Upper lobe of left lung (tissue), 6 donors: Measurements from ENCODE around the gene TMEM238. TPM values are rescaled to one million over a fixed set of nuclear protein-coding genes. Genes with fewer than 3 reads are reported as not detected.
"Not testable (repeated sequence)": the region's sequence is repeated elsewhere in the genome, so short reads cannot be mapped to it uniquely, and the experiment has no call there.

Experiments used
- ATAC-seq, 2 donors: fragments of 200-7000 bp; cut with Tn5 transposase; one replicate each; pipeline ENCODE4 v1.9.1; 2022; ENCODE audit warnings: mild to moderate bottlenecking in 2 of 2, moderate library complexity in 2 of 2; ENCODE audit not compliant: low FRiP score in 2 of 2
- DNase-seq, 2 donors: peaks; one replicate each; pipeline ENCODE4 v3.0.0-alpha.2; 2019 to 2020
- H3K27ac ChIP-seq, 4 donors: fragments of 200-600 bp; sonication (generic); one replicate each; pipeline ENCODE4 v1.5.1; 2016 to 2019
- H3K27me3 ChIP-seq, 4 donors: fragments of 200-600 bp; sonication (generic); one replicate each; pipeline ENCODE4 v1.5.1; 2017 to 2019
- H3K36me3 ChIP-seq, 4 donors: fragments of 200-600 bp; sonication (generic); one replicate each; pipeline ENCODE4 v1.5.1; 2016 to 2019
- H3K4me1 ChIP-seq, 4 donors: fragments of 200-600 bp; sonication (generic); one replicate each; pipeline ENCODE4 v1.5.1; 2018 to 2019
- H3K4me3 ChIP-seq, 4 donors: fragments of 200-600 bp; sonication (generic); one replicate each; pipeline ENCODE4 v1.5.1; 2017 to 2019; ENCODE audit warnings: mild to moderate bottlenecking in 2 of 4, moderate library complexity in 1 of 4
- H3K9me3 ChIP-seq, 4 donors: fragments of 200-600 bp; sonication (generic); one replicate each; pipeline ENCODE4 v1.5.1; 2018 to 2019
- EP300 ChIP-seq, 4 donors: sonication (generic); formaldehyde crosslinking; IDR thresholded peaks; one replicate each; pipeline ENCODE4 v1.5.1; 2017; ENCODE audit warnings: antibody characterized with exemption in 4 of 4, control low read depth in 2 of 4
- POLR2A ChIP-seq, 4 donors: fragments of 450-650 bp; IDR thresholded peaks; one replicate each; pipeline ENCODE4 v1.5.1; 2016 to 2017; ENCODE audit warnings: antibody characterized with exemption in 4 of 4, mild to moderate bottlenecking in 2 of 4
- POLR2AphosphoS5 ChIP-seq, 2 donors: sonication (generic); formaldehyde crosslinking; IDR thresholded peaks; one replicate each; pipeline ENCODE4 v1.5.1; 2017; ENCODE audit warnings: antibody characterized with exemption in 2 of 2
- WGBS, 2 donors: methylation state at CpG; one replicate each; pipeline ENCODE4 v1.1.5; 2017 to 2018; 5-methylcytosine and 5-hydroxymethylcytosine counted together
- total RNA-seq, 6 donors: library from RNA; depleted of rRNA in 4 of 6; stranded (reverse); fragments of >200 nt in 4 of 6; gene quantifications; one replicate each; pipeline versions ENCODE4 v1.1.0 to v1.2.1, GENCODE V29; 2016 to 2021
- TF ChIP-seq, protein P1 (sequence below), 6 experiments: fragments of 450-650 bp in 4 of 6; fragments of 200-600 bp in 2 of 6; sonication (generic) in 2 of 6; IDR thresholded peaks; one replicate each; pipeline ENCODE4 v1.5.1; 2016 to 2019; ENCODE audit warnings: antibody characterized with exemption in 6 of 6
- donor health status: DM: no; HTN: no; CAD: no; lungs with moderate emphysema.
- donor health status: DM: no; HTN: yes; CAD: no; lungs with severe emphysema.

Gene TMEM238
- total RNA-seq, 6 donors from 2014 or later: 22.0 to 54.6 (median 36.0) TPM

DNA sequence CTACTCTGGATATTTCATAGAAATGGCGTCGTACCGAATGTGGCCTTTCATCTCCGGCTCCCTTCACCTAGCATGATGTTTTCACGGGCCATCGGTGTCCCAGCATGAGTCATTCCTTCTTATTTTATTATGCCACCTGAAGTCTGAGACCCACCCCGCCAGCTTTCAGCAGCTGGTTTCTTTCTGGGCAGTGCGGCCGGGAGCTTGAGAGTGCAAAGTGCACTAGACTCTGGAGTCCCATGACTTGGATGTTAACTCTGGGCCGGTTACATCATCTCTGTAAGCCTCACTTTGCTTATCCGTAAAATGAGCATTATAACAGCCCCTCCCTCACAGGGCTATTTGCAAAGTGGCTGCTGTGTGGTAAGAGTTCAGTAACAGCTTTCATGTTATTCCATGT is 50.2 kb downstream of the TMEM238 start:
- no peak for ATAC-seq
- no peaks in the 10 kb centered on the region for H3K36me3 ChIP-seq
- TF ChIP-seq POLR2AphosphoS5 (IDR thresholded peaks at IDR 0.05) (no peak), EP300 (IDR thresholded peaks at IDR 0.05) (no peak), POLR2A (IDR thresholded peaks at IDR 0.05) (no peak)
- TF ChIP-seq, protein P1, sequence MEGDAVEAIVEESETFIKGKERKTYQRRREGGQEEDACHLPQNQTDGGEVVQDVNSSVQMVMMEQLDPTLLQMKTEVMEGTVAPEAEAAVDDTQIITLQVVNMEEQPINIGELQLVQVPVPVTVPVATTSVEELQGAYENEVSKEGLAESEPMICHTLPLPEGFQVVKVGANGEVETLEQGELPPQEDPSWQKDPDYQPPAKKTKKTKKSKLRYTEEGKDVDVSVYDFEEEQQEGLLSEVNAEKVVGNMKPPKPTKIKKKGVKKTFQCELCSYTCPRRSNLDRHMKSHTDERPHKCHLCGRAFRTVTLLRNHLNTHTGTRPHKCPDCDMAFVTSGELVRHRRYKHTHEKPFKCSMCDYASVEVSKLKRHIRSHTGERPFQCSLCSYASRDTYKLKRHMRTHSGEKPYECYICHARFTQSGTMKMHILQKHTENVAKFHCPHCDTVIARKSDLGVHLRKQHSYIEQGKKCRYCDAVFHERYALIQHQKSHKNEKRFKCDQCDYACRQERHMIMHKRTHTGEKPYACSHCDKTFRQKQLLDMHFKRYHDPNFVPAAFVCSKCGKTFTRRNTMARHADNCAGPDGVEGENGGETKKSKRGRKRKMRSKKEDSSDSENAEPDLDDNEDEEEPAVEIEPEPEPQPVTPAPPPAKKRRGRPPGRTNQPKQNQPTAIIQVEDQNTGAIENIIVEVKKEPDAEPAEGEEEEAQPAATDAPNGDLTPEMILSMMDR (IDR thresholded peaks at IDR 0.05): no peak
- H3K4me1 ChIP-seq: peaks cover 0 to 7% (median 4%) of the 10 kb centered on the region in 4 donors
- H3K4me3 ChIP-seq: no peak overlapping the region
- H3K27me3 ChIP-seq: no peaks in the 10 kb centered on the region
- 74 to 76% methylated on average over 11 of the region's 11 CpGs for WGBS, 2 donors
- H3K9me3 ChIP-seq: no peaks in the 10 kb centered on the region
- H3K27ac ChIP-seq: no peak overlapping the region
- DNase-seq: no peak

- not testable (repeated sequence) for H3K9me3 ChIP-seq, ATAC-seq, DNase-seq, H3K4me1 ChIP-seq, H3K4me3 ChIP-seq, H3K27ac ChIP-seq, H3K36me3 ChIP-seq, H3K27me3 ChIP-seq
- 85 to 94% methylated on average over 6 of the region's 6 CpGs for WGBS, 2 donors
Measured at GRCh38 chr19:55329791-55330190, 54.3 kb downstream of the TMEM238 start.

Other genes with a start within 250 kb of the TMEM238 start
- 10 to 100 TPM in 1 of 6 donors, 1 to 10 TPM in 4, not detected in 1; 1.3 to 31.2 (median 2.4) TPM for gene TNNT1, start 235.1 kb downstream of the TMEM238 start, total RNA-seq
- 10 to 100 TPM in 2 of 6 donors, 1 to 10 TPM in 4; 1.0 to 14.6 (median 5.9) TPM for gene TNNI3, start 226.6 kb downstream of the TMEM238 start, total RNA-seq
- 10 to 100 TPM in 4 of 6 donors, 1 to 10 TPM in 2; 4.2 to 27.4 (median 18.3) TPM for gene DNAAF3, start 217.7 kb downstream of the TMEM238 start, total RNA-seq
- gene SYT5, start 204.0 kb downstream of the TMEM238 start, total RNA-seq: under 1 TPM in 2 of 6 donors, not detected in 4; 0.11 to 0.91 TPM
- gene PTPRH, start 174.8 kb downstream of the TMEM238 start, total RNA-seq: 1 to 10 TPM in 1 of 6 donors, under 1 TPM in 4, not detected in 1; 0.30 to 3.1 (median 0.67) TPM
- gene TMEM86B, start 155.5 kb downstream of the TMEM238 start, total RNA-seq: 10 to 100 TPM in 1 of 6 donors, 1 to 10 TPM in 5; 2.0 to 10.5 (median 4.8) TPM
- gene PPP6R1, start 125.3 kb downstream of the TMEM238 start, total RNA-seq: 100 to 1,000 TPM in 1 of 6 donors, 10 to 100 TPM in 5; 49.0 to 104 (median 76.7) TPM
- gene HSPBP1, start 104.2 kb downstream of the TMEM238 start, total RNA-seq: 10 to 100 TPM; 21.0 to 34.6 (median 30.1) TPM
- 1 to 10 TPM in 5 of 6 donors, not detected in 1; 1.0 to 2.7 (median 1.1) TPM for gene BRSK1, start 100.3 kb downstream of the TMEM238 start, total RNA-seq
- gene TMEM150B, start 59.0 kb downstream of the TMEM238 start, total RNA-seq: 10 to 100 TPM in 5 of 6 donors, 1 to 10 TPM in 1; 8.2 to 67.7 (median 29.7) TPM
- gene KMT5C, start 44.4 kb downstream of the TMEM238 start, total RNA-seq: 100 to 1,000 TPM in 1 of 6 donors, 10 to 100 TPM in 4, 1 to 10 TPM in 1; 9.1 to 111 (median 15.6) TPM
- gene COX6B2, start 29.6 kb downstream of the TMEM238 start, total RNA-seq: under 1 TPM in 1 of 6 donors, not detected in 5; 0.20 TPM
- not detected for gene GARIN5B, start 21.0 kb downstream of the TMEM238 start, total RNA-seq
- gene IL11, start 13.8 kb downstream of the TMEM238 start, total RNA-seq: under 1 TPM in 2 of 6 donors, not detected in 4; 0.20 to 0.34 TPM
- gene TMEM190, start 7.5 kb downstream of the TMEM238 start, total RNA-seq: 10 to 100 TPM in 4 of 6 donors, 1 to 10 TPM in 1, under 1 TPM in 1; 0.92 to 48.6 (median 20.9) TPM
- gene RPL28, start 1.6 kb upstream of the TMEM238 start, total RNA-seq: 1,000 to 10,000 TPM in 2 of 6 donors, 100 to 1,000 TPM in 4; 308 to 1,892 (median 534) TPM
- 10 to 100 TPM in 5 of 6 donors, 1 to 10 TPM in 1; 6.5 to 31.6 (median 19.0) TPM for gene UBE2S, start 23.5 kb upstream of the TMEM238 start, total RNA-seq
- not detected for gene SHISA7, start 59.0 kb upstream of the TMEM238 start, total RNA-seq
- 10 to 100 TPM in 5 of 6 donors, 1 to 10 TPM in 1; 4.2 to 44.8 (median 36.7) TPM for gene ISOC2, start 77.3 kb upstream of the TMEM238 start, total RNA-seq
- gene C19orf85, start 80.5 kb upstream of the TMEM238 start, total RNA-seq: not detected
- gene ZNF628, start 92.3 kb upstream of the TMEM238 start, total RNA-seq: 10 to 100 TPM in 5 of 6 donors, 1 to 10 TPM in 1; 9.9 to 32.1 (median 12.4) TPM
- 10 to 100 TPM; 13.1 to 19.2 (median 16.3) TPM for gene NAT14, start 100.9 kb upstream of the TMEM238 start, total RNA-seq
- gene SSC5D, start 104.1 kb upstream of the TMEM238 start, total RNA-seq: 10 to 100 TPM in 1 of 6 donors, 1 to 10 TPM in 4, under 1 TPM in 1; 0.39 to 10.1 (median 6.7) TPM
- gene SBK2, start 152.8 kb upstream of the TMEM238 start, total RNA-seq: not detected
- gene SBK3, start 161.3 kb upstream of the TMEM238 start, total RNA-seq: 1 to 10 TPM in 1 of 6 donors, under 1 TPM in 2, not detected in 3; 0.30 to 1.6 (median 0.94) TPM
- gene ZNF579, start 196.6 kb upstream of the TMEM238 start, total RNA-seq: 10 to 100 TPM in 2 of 6 donors, 1 to 10 TPM in 4; 3.5 to 19.2 (median 8.4) TPM
- gene FIZ1, start 215.2 kb upstream of the TMEM238 start, total RNA-seq: 10 to 100 TPM; 11.1 to 21.6 (median 16.3) TPM
- 10 to 100 TPM; 19.9 to 58.7 (median 34.9) TPM for gene ZNF524, start 216.0 kb upstream of the TMEM238 start, total RNA-seq
- 10 to 100 TPM in 4 of 6 donors, 1 to 10 TPM in 2; 7.7 to 39.8 (median 20.6) TPM for gene ZNF865, start 221.4 kb upstream of the TMEM238 start, total RNA-seq
- gene ZNF784, start 240.3 kb upstream of the TMEM238 start, total RNA-seq: 10 to 100 TPM in 2 of 6 donors, 1 to 10 TPM in 4; 6.8 to 14.7 (median 8.6) TPM